Prostate gland (tissue), 2 donors: ENCODE results near the gene FOXE3. TPM values are rescaled to one million over a fixed set of nuclear protein-coding genes. Genes with fewer than 3 reads are reported as not detected.

Source experiments
- DNase-seq: peaks from one replicate; pipeline ENCODE4 v3.0.0-alpha.2; 2019; ENCODE audit warnings: low spot score
- H3K27ac ChIP-seq, 2 donors: fragments of 200-600 bp; sonication (generic); 2 replicates each; pipeline ENCODE4 v1.5.1; 2017 to 2019
- H3K27me3 ChIP-seq: fragments of 200-600 bp; sonication (generic); replicated peaks from 2 replicates; pipeline ENCODE4 v1.5.1; 2019; ENCODE audit not compliant: insufficient read depth
- H3K36me3 ChIP-seq, 2 donors: fragments of 200-600 bp; sonication (generic); 1 replicate in 1 of 2; 2 replicates in 1 of 2; pipeline versions ENCODE4 v1.5.1 to v1.8.1; 2017 to 2019
- H3K4me1 ChIP-seq: fragments of 200-600 bp; sonication (generic); replicated peaks from 2 replicates; pipeline ENCODE4 v1.5.1; 2019
- H3K4me3 ChIP-seq, 2 donors: fragments of 200-600 bp; sonication (generic); 2 replicates each; pipeline ENCODE4 v1.5.1; 2017 to 2019
- H3K9me3 ChIP-seq: fragments of 200-600 bp; sonication (generic); 2 replicates; pipeline ENCODE4 v1.5.1; 2017
- CTCF ChIP-seq, 4 experiments: fragments of 200-600 bp in 2 of 4; fragments of 450-650 bp in 2 of 4; sonication (generic) in 2 of 4; IDR thresholded peaks; 1 replicate in 3 of 4; 2 replicates in 1 of 4; pipeline ENCODE4 v1.5.1; 2016 to 2019; ENCODE audit warnings: antibody characterized with exemption in 4 of 4, mild to moderate bottlenecking in 2 of 4, moderate library complexity in 2 of 4
- POLR2A ChIP-seq: fragments of 450-650 bp; IDR thresholded peaks from one replicate; pipeline ENCODE4 v1.6.1; 2016; ENCODE audit warnings: antibody characterized with exemption, mild to moderate bottlenecking
- POLR2AphosphoS5 ChIP-seq: sonication (generic); formaldehyde crosslinking; IDR thresholded peaks from one replicate; pipeline ENCODE4 v1.6.1; 2017; ENCODE audit warnings: antibody characterized with exemption
- WGBS: methylation state at CpG from one replicate; pipeline ENCODE4 v1.1.5; 2018; 5-methylcytosine and 5-hydroxymethylcytosine counted together
- intact Hi-C: fragments of 100-400 bp; cut with DNase I; formaldehyde crosslinking; loops from one replicate; pipeline ENCODE4 v1.14.2; 2022
- total RNA-seq, 2 donors: library from RNA; depleted of rRNA; stranded (reverse); fragments of >200 nt; gene quantifications; one replicate each; pipeline ENCODE4 v1.1.0, GENCODE V29; 2016

FOXE3 gene
- total RNA-seq, 2 donors from 2014 or later, result 0.28 TPM; not detected in 1

GRCh38 chr1:47442202-47442601, 26.1 kb downstream of the FOXE3 start:
- no peak for DNase-seq
- intact Hi-C loops, result loop anchor here (10.0 kb wide), 1 partner anchor 63 kb away; no protein-coding TSS in a partner anchor
- Histone ChIP-seq H3K27ac (no peak overlapping the region), H3K36me3 (no peaks in the 10 kb centered on the region), H3K4me1 (peaks cover 3% of the 10 kb centered on the region), H3K27me3 (peaks cover 38% of the 10 kb centered on the region), H3K9me3 (no peaks in the 10 kb centered on the region), H3K4me3 (no peak overlapping the region)
- 91% methylated on average over 4 of the region's 4 CpGs for WGBS
- TF ChIP-seq CTCF (IDR thresholded peaks at IDR 0.05), result no peak
- no peak for TF ChIP-seq POLR2AphosphoS5
- TF ChIP-seq POLR2A, result no peak

- TF ChIP-seq POLR2A, result no peak
- no peak for TF ChIP-seq CTCF (IDR thresholded peaks at IDR 0.05)
- no peak for TF ChIP-seq POLR2AphosphoS5
- no peak for DNase-seq
- Histone ChIP-seq H3K4me3 (no peak overlapping the region), H3K4me1 (peaks cover 3% of the 10 kb centered on the region), H3K9me3 (no peaks in the 10 kb centered on the region), H3K27ac (no peak overlapping the region), H3K36me3 (no peaks in the 10 kb centered on the region), H3K27me3 (peaks cover 38% of the 10 kb centered on the region)
- intact Hi-C loops, result loop anchor here (10.0 kb wide), 1 partner anchor 62 kb away; no protein-coding TSS in a partner anchor
- 73% methylated on average over 9 of the region's 9 CpGs for WGBS
Measured at GRCh38 chr1:47442842-47443529, 26.9 kb downstream of the FOXE3 start.

- H3K9me3 ChIP-seq, result no peaks in the 10 kb centered on the region
- 36% methylated on average over 45 of the region's 45 CpGs for WGBS
- TF ChIP-seq POLR2A (no peak), POLR2AphosphoS5 (no peak), CTCF (IDR thresholded peaks at IDR 0.05) (no peak)
- H3K27ac ChIP-seq, result no peak overlapping the region
- intact Hi-C loops, result loop anchor here (10.0 kb wide), 1 partner anchor 61 kb away; no protein-coding TSS in a partner anchor
- H3K4me3 ChIP-seq, result no peak overlapping the region
- DNase-seq, result no peak
- H3K4me1 ChIP-seq, result peaks cover 3% of the 10 kb centered on the region
- peaks cover 37% of the 10 kb centered on the region for H3K27me3 ChIP-seq
- no peaks in the 10 kb centered on the region for H3K36me3 ChIP-seq
Measured at GRCh38 chr1:47443530-47444296, 27.6 kb downstream of the FOXE3 start.

- intact Hi-C loops, result loop anchor here (10.0 kb wide), 1 partner anchor 61 kb away; no protein-coding TSS in a partner anchor
- Histone ChIP-seq H3K27me3 (peaks cover 32% of the 10 kb centered on the region), H3K9me3 (no peaks in the 10 kb centered on the region), H3K4me3 (no peak overlapping the region), H3K4me1 (peaks cover 3% of the 10 kb centered on the region), H3K27ac (no peak overlapping the region), H3K36me3 (no peaks in the 10 kb centered on the region)
- TF ChIP-seq POLR2AphosphoS5 (no peak), POLR2A (no peak), CTCF (IDR thresholded peaks at IDR 0.05) (no peak)
- WGBS, result 26% methylated on average over 15 of the region's 15 CpGs
- DNase-seq, result no peak
Measured at GRCh38 chr1:47444297-47444561, 28.1 kb downstream of the FOXE3 start.
